GM21423 (cell line): Measurements from ENCODE around the gene PPP2R2C.

Source experiments
- ATAC-seq: cut with Tn5 transposase; IDR thresholded peaks from one replicate; pipeline ENCODE4 v1.9.1; 2021; ENCODE audit warnings: mild to moderate bottlenecking, moderate library complexity; ENCODE audit not compliant: unreplicated experiment

PPP2R2C gene

GRCh38 chr4:6349896-6350603 is 122.4 kb downstream of the PPP2R2C start:
- ATAC-seq: no peak

DNA sequence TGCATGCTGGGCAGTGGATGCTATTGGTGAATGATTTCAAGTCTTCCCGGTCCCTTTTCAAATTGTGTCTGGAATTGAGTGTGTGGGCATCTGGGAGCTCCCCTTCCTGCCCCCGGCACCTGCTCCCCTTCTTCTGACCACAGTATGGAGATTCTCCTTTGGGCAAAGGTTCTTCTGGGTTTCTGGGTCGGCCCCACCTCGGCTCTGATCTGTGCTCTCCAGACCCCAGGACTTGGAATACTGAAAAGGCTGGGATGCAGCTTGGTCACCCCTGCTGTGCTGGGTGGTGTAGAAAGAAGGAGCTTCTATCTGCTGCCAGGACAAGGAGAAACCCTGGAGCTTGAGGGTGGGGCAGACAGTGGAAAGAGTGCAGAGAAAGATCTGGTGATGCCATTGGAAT is 124.0 kb downstream of the PPP2R2C start:
- no peak for ATAC-seq

DNA sequence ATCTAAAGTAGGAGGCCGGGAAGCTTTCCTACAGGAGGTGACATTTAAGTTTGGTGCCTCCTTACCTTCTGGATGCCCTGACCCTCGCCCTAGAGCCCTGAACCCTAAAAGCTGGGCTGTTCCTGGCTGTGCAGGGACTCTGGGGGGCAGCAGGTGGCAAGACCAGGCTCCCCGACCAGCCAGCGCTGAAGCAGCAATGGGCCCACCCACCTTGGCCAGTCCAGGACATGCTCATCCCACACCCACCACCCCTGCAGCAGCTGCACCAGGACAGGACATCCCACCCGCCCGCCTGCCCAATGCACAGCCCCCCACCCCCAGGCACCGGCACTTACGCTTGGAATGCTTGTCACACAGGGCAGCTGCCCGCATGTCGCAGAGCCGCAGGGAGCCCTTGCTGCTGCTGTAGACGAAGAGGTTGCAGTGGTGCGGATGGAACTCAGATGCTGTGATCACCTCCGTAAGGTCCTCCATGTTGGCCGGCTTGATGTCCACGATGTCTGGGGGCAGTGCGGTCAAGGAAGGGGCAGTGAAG is 124.8 kb downstream of the PPP2R2C start:
- ATAC-seq: no peak

- no peak for ATAC-seq
These were observed 125.9 kb downstream of the PPP2R2C start for GRCh38 chr4:6346373-6347110.

- ATAC-seq: no peak
These were observed 126.5 kb downstream of the PPP2R2C start for GRCh38 chr4:6345866-6346265.

GRCh38 chr4:6345096-6345830 is 127.2 kb downstream of the PPP2R2C start:
- no peak for ATAC-seq

DNA sequence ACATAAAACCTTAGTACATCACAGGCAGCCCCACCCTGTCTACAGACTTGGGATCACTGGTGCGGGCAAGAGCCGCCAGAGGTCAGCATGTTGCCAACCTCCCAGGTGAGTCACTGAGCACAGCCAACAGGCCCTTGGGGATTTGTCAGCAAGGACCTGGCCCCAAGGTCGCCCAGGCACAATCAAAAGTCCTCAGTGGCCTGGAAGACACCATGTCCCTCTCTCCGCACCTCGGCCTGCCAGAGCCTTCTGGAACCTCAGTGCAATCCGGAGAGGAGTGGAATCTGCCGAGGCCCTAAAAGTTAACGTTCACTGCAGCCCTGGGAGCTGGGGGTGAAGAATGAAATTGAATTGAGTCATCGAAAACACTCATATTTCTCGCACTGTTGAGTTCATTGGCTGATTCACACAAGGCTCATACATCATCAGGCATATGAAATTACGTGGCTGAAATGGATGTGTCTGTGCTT is 128.4 kb downstream of the PPP2R2C start:
- ATAC-seq: no peak

- no peak for ATAC-seq
These were observed 129.7 kb downstream of the PPP2R2C start for GRCh38 chr4:6342530-6343293.

DNA sequence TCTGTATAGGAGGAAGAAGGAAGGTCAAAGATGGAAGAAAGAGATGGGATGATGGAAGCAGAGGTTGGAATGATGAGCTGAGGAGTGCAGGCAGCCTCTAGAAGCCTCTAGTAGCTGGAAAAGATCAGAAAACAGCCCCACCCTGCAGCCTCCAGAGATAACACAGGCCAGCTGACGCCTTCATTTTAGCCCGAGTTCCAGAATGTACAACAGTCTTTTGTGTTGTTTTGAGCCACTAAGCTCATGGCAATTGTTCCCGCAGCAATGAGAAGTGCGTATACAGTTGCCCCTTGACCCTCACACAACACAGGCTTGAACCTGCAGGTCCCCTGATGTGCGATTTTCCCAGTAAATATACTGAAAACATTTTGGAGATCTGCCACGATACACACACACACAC is 130.7 kb downstream of the PPP2R2C start:
- ATAC-seq: no peak

DNA sequence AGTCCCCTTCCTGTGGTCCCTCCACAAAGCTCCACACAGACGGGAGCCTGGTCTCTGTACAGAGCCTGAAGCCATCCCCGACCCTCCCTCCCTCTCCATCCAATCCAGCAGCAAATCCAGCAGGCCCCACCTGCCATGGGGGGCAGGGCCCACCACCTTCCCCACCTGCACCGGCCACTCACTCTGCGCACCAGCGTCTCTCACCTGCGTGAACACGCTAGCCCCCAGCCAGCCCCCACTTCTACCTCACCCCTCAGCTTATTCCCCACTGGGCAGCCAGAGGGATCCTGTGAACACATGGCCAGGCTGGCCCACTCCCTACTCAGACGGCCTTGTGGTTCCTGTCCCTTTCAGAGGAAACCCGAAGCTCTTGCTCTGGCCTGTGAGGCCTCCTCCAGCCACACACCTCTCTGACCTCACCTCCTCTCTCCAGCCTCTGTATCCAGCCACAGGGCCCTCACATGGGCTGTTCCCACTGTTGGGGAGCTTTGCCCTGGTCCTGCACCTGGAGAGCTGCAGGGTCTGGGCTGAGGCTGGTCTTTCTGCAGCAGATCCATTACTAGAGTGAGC is 131.9 kb downstream of the PPP2R2C start:
- no peak for ATAC-seq

DNA sequence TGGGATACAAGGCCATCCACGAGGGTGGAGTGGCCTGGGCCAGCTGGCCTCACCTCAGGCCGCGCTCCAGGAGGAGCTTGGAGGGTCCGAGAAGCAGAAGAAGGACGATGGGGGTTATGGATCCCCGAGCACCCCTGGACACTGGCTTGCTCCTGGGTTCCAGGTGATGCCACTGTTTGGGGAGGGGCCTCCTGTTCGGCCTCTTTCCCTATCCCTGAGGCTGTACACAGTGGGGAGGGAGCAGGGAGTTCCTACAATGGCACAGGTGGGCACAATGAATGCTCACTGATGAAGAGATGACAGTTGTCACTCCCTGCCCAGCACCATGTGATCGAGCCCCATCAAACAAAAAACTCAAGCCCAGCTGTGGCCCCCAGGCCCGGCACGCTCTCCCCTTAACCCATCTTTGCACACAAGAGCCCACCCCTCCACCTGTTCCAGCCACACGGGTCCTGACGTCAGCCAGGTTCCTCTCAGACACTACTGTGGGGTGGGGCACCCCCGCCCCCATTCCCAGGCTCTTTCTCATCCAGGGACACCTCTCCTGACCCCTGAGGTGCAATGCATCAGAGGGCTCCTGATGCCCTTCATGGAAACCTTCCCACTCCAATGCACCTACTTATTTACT is 132.5 kb downstream of the PPP2R2C start:
- ATAC-seq: no peak

GRCh38 chr4:6338951-6339817 is 133.2 kb downstream of the PPP2R2C start:
- no peak for ATAC-seq

DNA sequence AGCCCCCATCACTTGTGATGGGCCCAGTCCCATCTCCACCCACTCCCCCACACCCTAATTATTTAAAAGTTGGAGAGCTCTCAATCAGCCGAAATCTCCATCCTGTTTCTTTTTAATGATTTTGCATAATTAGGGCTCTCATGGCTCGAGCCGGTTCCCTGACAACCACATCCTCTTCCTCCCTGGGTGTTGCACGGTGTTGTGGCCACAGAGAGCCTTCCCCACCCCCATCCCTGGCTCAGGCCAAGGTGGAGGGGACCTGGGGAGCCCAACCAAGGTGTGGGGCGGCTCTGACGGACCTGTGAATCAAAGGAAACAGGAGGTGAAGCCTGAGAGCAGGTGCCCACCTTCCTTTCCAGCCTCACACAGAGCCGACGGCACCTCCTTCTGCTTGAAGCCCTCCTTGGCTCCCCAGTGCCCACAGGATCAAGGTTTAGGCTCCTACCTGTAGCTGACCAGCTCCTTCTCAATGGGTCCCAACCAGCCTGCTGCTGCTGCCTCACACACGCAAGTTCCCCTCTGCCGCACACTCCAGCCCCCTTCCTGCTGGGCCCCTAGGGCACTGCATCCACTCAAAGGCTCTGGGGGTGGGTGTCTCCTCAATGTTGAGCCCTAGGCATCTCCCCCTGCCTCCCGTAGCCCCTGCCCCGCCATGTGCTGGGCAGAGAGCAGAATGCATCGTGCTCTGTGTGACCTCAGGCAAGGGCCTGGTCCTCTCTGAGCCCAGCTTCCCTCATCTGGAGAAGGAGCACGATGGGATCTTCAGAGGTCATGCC is 134.1 kb downstream of the PPP2R2C start:
- ATAC-seq: no peak

GRCh38 chr4:6337331-6337935 is 135.0 kb downstream of the PPP2R2C start:
- ATAC-seq: no peak

DNA sequence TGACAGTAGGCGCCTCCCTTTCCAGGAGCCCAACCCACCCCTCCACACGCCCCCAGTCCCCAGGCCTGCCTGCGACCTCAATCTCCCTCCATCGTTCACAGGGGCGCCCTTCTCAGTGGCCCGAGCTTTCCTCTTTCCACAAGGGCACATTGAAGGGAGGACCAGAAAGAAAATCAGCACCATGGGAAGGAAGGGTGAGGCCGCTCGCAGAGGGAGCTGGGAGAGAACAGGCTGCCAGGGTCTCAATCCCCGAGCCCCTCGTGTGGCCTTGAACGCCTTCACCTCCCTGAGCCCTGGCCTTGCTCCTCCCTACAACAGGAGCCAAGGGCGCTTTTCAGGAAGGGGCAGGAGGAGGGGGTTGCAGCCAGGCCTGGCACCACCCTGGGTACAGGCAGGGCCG is 136.2 kb downstream of the PPP2R2C start:
- no peak for ATAC-seq

- ATAC-seq: no peak
These were observed 137.3 kb downstream of the PPP2R2C start for GRCh38 chr4:6335040-6335590.

DNA sequence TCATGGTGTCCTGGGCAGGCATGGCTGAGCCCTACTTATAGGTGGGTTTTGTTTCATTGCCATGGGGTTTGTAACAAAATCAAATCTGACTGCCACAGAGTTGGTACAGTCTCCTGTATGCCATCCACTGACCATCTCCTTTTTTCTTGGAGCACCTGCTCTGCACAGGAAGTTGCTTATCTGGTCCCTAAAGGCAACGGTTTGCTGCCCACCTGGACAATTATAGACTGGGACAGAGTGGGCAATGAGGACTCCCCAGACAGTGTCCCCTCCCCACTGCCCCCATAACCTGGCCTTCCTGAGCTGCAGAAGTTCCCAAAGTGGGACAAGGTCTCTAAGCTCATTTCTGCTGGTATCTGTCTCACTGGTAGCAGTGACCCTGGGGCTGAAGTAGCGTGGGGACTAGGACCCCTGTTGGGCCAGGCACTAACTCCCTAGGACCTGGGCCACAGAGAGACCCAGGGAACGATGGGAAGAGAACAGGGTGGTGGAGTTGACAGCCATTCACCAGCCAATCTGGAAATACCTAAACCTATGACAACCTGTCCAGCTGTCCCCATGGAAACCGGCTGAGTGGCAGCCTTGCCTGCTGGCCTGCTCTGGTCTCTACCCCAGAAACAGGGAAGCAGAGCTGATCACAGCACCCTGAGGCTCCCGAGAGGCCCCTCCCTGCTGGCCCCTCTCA is 138.1 kb downstream of the PPP2R2C start:
- no peak for ATAC-seq
